Lower leg skin (tissue), 3 donors: Measurements from ENCODE around the gene PRDX5.

Experiments
- CTCF ChIP-seq, 3 donors: fragments of 450-650 bp; IDR thresholded peaks; one replicate each; pipeline ENCODE4 v1.5.1; 2016; ENCODE audit warnings: antibody characterized with exemption in 3 of 3, mild to moderate bottlenecking in 3 of 3, moderate library complexity in 2 of 3
- POLR2A ChIP-seq, 2 donors: fragments of 450-650 bp; IDR thresholded peaks; one replicate each; pipeline ENCODE4 v1.6.1; 2016 to 2017; ENCODE audit warnings: antibody characterized with exemption in 2 of 2, mild to moderate bottlenecking in 1 of 2, moderate library complexity in 1 of 2

DNA sequence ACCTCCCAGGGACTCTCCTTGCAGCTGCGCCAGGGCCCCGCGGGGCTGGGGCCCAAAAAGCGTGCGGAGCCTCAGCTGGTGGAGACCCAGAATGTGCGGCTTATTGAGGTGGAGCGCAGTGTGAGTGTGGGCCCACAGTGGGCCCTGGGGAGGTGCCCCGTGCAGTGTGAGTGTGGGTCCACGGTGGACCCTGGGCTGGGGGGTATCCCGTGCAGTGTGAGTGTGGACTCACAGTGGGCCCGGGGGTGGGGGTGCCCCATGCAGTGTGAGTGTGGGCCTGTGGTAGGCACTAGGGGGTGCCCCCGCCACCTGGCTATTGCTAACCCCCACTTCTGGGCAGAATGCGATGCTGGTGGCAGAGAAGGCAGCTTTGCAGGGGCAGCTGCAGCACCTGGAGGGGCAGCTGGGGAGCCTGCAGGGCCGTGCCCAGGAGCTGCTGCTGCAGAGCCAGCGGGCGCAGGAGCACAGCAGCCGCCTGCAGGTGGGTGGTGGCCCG lies 33.3 kb downstream of the PRDX5 start:
- no peak for TF ChIP-seq CTCF (IDR thresholded peaks at IDR 0.05)
- no peak for TF ChIP-seq POLR2A (IDR thresholded peaks at IDR 0.05)
